Measurements from ENCODE around the gene NAA40. TPM values are rescaled to one million over a fixed set of nuclear protein-coding genes. Genes with fewer than 3 reads are reported as not detected.
A peak's percentile ranks its signal among the peaks of the same experiment; 100 is the strongest.

NAA40 gene
- total and polyA plus RNA-seq, 10 of the 15 experiments (the other 5 are each of a cell fraction or from before 2014, with no cell fraction given): 4.8 to 31.6 (median 22.2) TPM

DNA sequence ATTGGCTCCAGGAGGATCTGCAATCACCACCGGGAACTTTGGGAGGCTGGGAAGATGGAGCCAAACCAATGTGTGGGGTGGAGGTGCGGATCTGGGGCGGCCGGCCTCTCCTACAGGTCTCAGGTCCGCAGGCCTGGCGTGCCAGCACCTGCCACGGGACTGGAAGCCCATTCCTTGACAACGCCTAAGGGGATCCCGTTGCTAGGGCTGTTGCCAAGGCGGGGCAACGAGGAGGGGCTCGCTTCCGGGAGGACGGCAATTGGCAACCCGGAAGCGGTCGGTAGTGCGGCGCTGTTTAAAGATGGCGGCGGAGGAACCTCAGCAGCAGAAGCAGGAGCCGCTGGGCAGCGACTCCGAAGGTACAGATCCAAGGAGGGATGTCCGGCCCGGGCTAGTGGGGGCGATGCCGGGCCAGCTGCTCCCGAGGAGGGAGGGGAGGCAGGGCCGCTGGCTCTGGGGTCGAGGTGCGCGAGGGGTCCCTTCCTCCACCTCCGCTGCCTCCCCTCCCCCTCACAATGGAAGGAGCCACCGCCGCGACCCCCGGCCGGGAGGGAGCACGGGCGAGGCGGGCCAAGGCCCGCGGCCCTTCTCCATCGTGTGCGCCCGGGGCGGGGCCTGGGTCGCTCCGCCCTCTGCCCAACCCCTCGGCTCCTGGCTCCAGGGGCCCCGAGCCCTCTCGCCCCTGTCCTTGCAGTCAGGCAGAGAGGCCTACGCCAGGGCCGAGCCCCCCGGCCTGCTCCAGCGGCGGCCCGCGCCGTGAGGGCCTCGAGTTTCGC is 47.5 kb downstream of the NAA40 start, which contains the start of gene OTUB1 (continued):
- TF ChIP-seq, protein P1, sequence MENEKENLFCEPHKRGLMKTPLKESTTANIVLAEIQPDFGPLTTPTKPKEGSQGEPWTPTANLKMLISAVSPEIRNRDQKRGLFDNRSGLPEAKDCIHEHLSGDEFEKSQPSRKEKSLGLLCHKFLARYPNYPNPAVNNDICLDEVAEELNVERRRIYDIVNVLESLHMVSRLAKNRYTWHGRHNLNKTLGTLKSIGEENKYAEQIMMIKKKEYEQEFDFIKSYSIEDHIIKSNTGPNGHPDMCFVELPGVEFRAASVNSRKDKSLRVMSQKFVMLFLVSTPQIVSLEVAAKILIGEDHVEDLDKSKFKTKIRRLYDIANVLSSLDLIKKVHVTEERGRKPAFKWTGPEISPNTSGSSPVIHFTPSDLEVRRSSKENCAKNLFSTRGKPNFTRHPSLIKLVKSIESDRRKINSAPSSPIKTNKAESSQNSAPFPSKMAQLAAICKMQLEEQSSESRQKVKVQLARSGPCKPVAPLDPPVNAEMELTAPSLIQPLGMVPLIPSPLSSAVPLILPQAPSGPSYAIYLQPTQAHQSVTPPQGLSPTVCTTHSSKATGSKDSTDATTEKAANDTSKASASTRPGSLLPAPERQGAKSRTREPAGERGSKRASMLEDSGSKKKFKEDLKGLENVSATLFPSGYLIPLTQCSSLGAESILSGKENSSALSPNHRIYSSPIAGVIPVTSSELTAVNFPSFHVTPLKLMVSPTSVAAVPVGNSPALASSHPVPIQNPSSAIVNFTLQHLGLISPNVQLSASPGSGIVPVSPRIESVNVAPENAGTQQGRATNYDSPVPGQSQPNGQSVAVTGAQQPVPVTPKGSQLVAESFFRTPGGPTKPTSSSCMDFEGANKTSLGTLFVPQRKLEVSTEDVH (IDR thresholded peaks at IDR 0.05; ENCODE audit: low read depth, partially characterized antibody): no peak
- peak; percentile 71 to 75 for TF ChIP-seq IKZF2 (IDR thresholded peaks at IDR 0.05)
- TF ChIP-seq RFX5 (IDR thresholded peaks at IDR 0.05; ENCODE audit: low read depth, low read length): no peak
- no peak for TF ChIP-seq NFYA (IDR thresholded peaks at IDR 0.05; ENCODE audit: borderline replicate concordance, low read depth, low read length)
- no peak; the same call in 1 of the 2 replicates for TF ChIP-seq CHD1 (IDR thresholded peaks at IDR 0.05; ENCODE audit: low read depth, low read length)
- no peak; the same call in 1 of the 2 replicates for TF ChIP-seq FOXK2 (IDR thresholded peaks at IDR 0.05)
- TF ChIP-seq NFIC (IDR thresholded peaks at IDR 0.05; ENCODE audit: low read depth, low read length): no peak; the same call in 1 of the 2 replicates
- no peak for TF ChIP-seq KAT2A (conservative IDR thresholded peaks at IDR 0.05; ENCODE audit: control insufficient read depth, low read depth, low read length)
- no peak for TF ChIP-seq RAD51 (IDR thresholded peaks at IDR 0.05)
- TF ChIP-seq, protein P2, sequence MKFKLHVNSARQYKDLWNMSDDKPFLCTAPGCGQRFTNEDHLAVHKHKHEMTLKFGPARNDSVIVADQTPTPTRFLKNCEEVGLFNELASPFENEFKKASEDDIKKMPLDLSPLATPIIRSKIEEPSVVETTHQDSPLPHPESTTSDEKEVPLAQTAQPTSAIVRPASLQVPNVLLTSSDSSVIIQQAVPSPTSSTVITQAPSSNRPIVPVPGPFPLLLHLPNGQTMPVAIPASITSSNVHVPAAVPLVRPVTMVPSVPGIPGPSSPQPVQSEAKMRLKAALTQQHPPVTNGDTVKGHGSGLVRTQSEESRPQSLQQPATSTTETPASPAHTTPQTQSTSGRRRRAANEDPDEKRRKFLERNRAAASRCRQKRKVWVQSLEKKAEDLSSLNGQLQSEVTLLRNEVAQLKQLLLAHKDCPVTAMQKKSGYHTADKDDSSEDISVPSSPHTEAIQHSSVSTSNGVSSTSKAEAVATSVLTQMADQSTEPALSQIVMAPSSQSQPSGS (IDR thresholded peaks at IDR 0.05; ENCODE audit: low read length): no peak
- peak; percentile 68 for TF ChIP-seq CHD2 (IDR thresholded peaks at IDR 0.05; ENCODE audit: borderline replicate concordance, low read depth, low read length)
- no peak for TF ChIP-seq FOXM1 (IDR thresholded peaks at IDR 0.05; ENCODE audit: low read depth, low read length)
- no peak for TF ChIP-seq MYC (IDR thresholded peaks at IDR 0.05; ENCODE audit: insufficient read depth, insufficient read length, insufficient replicate concordance, low read length, severe bottlenecking)
- TF ChIP-seq, protein P3, sequence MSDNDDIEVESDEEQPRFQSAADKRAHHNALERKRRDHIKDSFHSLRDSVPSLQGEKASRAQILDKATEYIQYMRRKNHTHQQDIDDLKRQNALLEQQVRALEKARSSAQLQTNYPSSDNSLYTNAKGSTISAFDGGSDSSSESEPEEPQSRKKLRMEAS (IDR thresholded peaks at IDR 0.05; ENCODE audit: low read depth, low read length): 0 out of 2 replicates have a peak, but pooled peaks have one; percentile 7
- TF ChIP-seq CREM (IDR thresholded peaks at IDR 0.05; ENCODE audit: low read depth): 0 out of 2 replicates have a peak, but pooled peaks have one; percentile 41
- no peak for TF ChIP-seq NR2C2 (IDR thresholded peaks at IDR 0.05; ENCODE audit: borderline replicate concordance, control insufficient read depth, insufficient read length, low read depth)
- TF ChIP-seq, protein P4, sequence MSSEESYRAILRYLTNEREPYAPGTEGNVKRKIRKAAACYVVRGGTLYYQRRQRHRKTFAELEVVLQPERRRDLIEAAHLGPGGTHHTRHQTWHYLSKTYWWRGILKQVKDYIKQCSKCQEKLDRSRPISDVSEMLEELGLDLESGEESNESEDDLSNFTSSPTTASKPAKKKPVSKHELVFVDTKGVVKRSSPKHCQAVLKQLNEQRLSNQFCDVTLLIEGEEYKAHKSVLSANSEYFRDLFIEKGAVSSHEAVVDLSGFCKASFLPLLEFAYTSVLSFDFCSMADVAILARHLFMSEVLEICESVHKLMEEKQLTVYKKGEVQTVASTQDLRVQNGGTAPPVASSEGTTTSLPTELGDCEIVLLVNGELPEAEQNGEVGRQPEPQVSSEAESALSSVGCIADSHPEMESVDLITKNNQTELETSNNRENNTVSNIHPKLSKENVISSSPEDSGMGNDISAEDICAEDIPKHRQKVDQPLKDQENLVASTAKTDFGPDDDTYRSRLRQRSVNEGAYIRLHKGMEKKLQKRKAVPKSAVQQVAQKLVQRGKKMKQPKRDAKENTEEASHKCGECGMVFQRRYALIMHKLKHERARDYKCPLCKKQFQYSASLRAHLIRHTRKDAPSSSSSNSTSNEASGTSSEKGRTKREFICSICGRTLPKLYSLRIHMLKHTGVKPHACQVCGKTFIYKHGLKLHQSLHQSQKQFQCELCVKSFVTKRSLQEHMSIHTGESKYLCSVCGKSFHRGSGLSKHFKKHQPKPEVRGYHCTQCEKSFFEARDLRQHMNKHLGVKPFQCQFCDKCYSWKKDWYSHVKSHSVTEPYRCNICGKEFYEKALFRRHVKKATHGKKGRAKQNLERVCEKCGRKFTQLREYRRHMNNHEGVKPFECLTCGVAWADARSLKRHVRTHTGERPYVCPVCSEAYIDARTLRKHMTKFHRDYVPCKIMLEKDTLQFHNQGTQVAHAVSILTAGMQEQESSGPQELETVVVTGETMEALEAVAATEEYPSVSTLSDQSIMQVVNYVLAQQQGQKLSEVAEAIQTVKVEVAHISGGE (CRISPR knock-in tag; IDR thresholded peaks at IDR 0.05): no peak
- TF ChIP-seq POLR2AphosphoS2 (IDR thresholded peaks at IDR 0.05; ENCODE audit: low read depth, low read length): 0 out of 2 replicates have a peak, but pooled peaks have one; percentile 48
- peak; percentile 59; the same call in 1 of the 2 replicates for TF ChIP-seq CREB1 (IDR thresholded peaks at IDR 0.05; ENCODE audit: low read depth)

All from GM12878 (cell line).